H1 (cell line): ENCODE measurements around the gene MAP1B. TPM values are rescaled to one million over a fixed set of nuclear protein-coding genes. Genes with fewer than 3 reads are reported as not detected.

ENCODE experiments used
- CHD2 ChIP-seq: IDR thresholded peaks from 2 replicates; pipeline ENCODE4 v1.6.1; 2012; ENCODE audit warnings: low read length, improper control_type of control experiment
- SUZ12 ChIP-seq: fragments of 200-600 bp; sonication (generic); IDR thresholded peaks from 2 replicates; pipeline ENCODE4 v1.6.1; 2012; ENCODE audit warnings: mild to moderate bottlenecking, inconsistent platforms, low read length, moderate library complexity, mixed read lengths
- TAF7 ChIP-seq: optimal IDR thresholded peaks from 2 replicates; pipeline ENCODE3; 2011; ENCODE audit warnings: low read depth, mild to moderate bottlenecking, inconsistent platforms, low read length, moderate library complexity, borderline replicate concordance
- polyA plus RNA-seq, 7 experiments: library from polyadenylated mRNA; depleted of rRNA in 3 of 7; stranded (reverse) in 5 of 7; unstranded in 2 of 7; fragments of >200 nt in 5 of 7; fragments of 200-250 nt in 2 of 7; gene quantifications; 1 replicate in 5 of 7; 2 replicates in 1 of 7; 4 replicates in 1 of 7; pipeline versions ENCODE4 v1.2.1 to v1.2.3, GENCODE V29; 2011 to 2013; ENCODE audit warnings: missing spikeins in 2 of 7, mixed read lengths in 2 of 7
- total RNA-seq: library from RNA; stranded (reverse); fragmentation: NEBNext Ultra II Directional; extraction: Animal tissue kit (Norgen Biotek cat#: 25700); gene quantifications from 2 replicates; pipeline ENCODE4 v1.2.1, GENCODE V29; 2021

MAP1B gene
- total and polyA plus RNA-seq, 2 of the 8 experiments (the other 6 are each of a cell fraction or from before 2014, with no cell fraction given), result 24.5 to 120 TPM

DNA sequence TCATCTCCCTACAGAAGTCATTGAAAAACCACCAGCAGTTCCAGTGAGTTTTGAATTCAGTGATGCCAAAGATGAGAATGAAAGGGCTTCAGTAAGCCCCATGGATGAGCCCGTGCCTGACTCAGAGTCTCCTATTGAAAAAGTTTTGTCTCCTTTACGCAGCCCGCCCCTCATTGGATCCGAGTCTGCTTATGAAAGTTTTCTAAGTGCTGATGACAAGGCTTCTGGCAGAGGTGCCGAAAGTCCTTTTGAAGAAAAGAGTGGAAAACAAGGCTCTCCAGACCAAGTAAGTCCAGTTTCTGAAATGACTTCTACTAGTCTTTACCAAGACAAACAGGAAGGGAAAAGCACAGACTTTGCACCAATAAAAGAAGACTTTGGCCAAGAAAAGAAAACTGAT, 90.1 kb downstream of the MAP1B start (continued):
- TF ChIP-seq CHD2 (no peak), TAF7 (no peak), SUZ12 (no peak)
